A673 (cell line): ENCODE data around the gene PGBD5. TPM values are rescaled to one million over a fixed set of nuclear protein-coding genes. Genes with fewer than 3 reads are reported as not detected.

Experiments used
- BruUV-seq: library from RNA; stranded (reverse); fragments of 400-500 nt; replicated peaks from 2 replicates; lab custom pipeline; 2021; lab: Mats Ljungman, UMichigan
- CTCF ChIA-PET: fragments of 300-600 bp; sonication (Branson Sonifier 250); formaldehyde crosslinking; loops from one replicate; lab custom pipeline; 2022; ENCODE audit warnings: antibody characterized with exemption; lab: Charles Lee
- POLR2A ChIA-PET: fragments of 300-600 bp; sonication (Branson Sonifier 250); formaldehyde crosslinking; loops from one replicate; lab custom pipeline; 2022; ENCODE audit warnings: antibody characterized with exemption; ENCODE audit not compliant: low non-redundant PET; lab: Charles Lee
- DNase-seq: peaks from one replicate; pipeline ENCODE4 v3.0.0-alpha.2; 2015; ENCODE audit warnings: low spot score
- H3K27ac ChIP-seq: fragments of 200-600 bp; sonication (generic); 2 replicates; pipeline ENCODE4 v1.5.1; 2016; ENCODE audit warnings: mixed run types, low read depth, mild to moderate bottlenecking, mixed read lengths, antibody characterized with exemption, low read length; ENCODE audit not compliant: poor library complexity, severe bottlenecking
- H3K27me3 ChIP-seq: fragments of 200-600 bp; sonication (generic); replicated peaks from 2 replicates; pipeline ENCODE4 v1.6.1; 2017; ENCODE audit warnings: mixed run types, low read depth, mild to moderate bottlenecking, mixed read lengths, antibody characterized with exemption, low read length; ENCODE audit not compliant: insufficient read depth, poor library complexity
- H3K36me3 ChIP-seq: fragments of 200-600 bp; sonication (generic); 2 replicates; pipeline ENCODE4 v1.6.1; 2016; ENCODE audit warnings: mixed run types, mild to moderate bottlenecking, mixed read lengths, antibody characterized with exemption, low read length; ENCODE audit not compliant: insufficient read depth, poor library complexity, severe bottlenecking
- H3K4me1 ChIP-seq: fragments of 200-600 bp; sonication (generic); 2 replicates; pipeline ENCODE4 v1.6.1; 2017; ENCODE audit warnings: mixed run types, mild to moderate bottlenecking, mixed read lengths, antibody characterized with exemption, low read length; ENCODE audit not compliant: insufficient read depth, poor library complexity, severe bottlenecking
- H3K4me3 ChIP-seq: fragments of 200-600 bp; sonication (generic); 2 replicates; pipeline ENCODE4 v1.5.1; 2016; ENCODE audit warnings: low read depth, mixed run types, mild to moderate bottlenecking, mixed read lengths, low read length; ENCODE audit not compliant: poor library complexity, severe bottlenecking
- H3K9me3 ChIP-seq: fragments of 200-600 bp; sonication (generic); 2 replicates; pipeline ENCODE4 v1.6.1; 2016; ENCODE audit warnings: mixed run types, low read depth, mild to moderate bottlenecking, mixed read lengths, antibody characterized with exemption, low read length; ENCODE audit not compliant: poor library complexity, severe bottlenecking
- CTCF ChIP-seq: fragments of 300-800, 200-600 bp; sonication (generic); conservative IDR thresholded peaks from 2 replicates; pipeline ENCODE4 v1.5.1; 2017; ENCODE audit warnings: low read depth, mild to moderate bottlenecking, antibody characterized with exemption, low read length, moderate library complexity, mixed read lengths
- EZH2 ChIP-seq: fragments of 200-600 bp; sonication (generic); IDR thresholded peaks from 2 replicates; pipeline ENCODE4 v1.6.1; 2017; ENCODE audit warnings: borderline replicate concordance, low read depth, mild to moderate bottlenecking, mixed read lengths, antibody characterized with exemption, low read length; ENCODE audit not compliant: poor library complexity, severe bottlenecking
- intact Hi-C: fragments of 100-400 bp; cut with micrococcal nuclease; formaldehyde crosslinking; loops from one replicate; pipeline ENCODE4 v1.10.0; 2022; ENCODE audit not compliant: unreplicated experiment
- total RNA-seq: library from RNA; stranded (reverse); gene quantifications from 2 replicates; pipeline ENCODE4 v1.2.3, GENCODE V29; 2021

PGBD5 gene
- total RNA-seq, 1 experiment from 2014 or later: 0.52 TPM

GRCh38 chr1:230281556-230281955 lies 144.6 kb downstream of the PGBD5 start:
- H3K9me3 ChIP-seq: no peaks in the 10 kb centered on the region
- CTCF ChIA-PET: interaction anchor here (0.7 kb wide), 1 partner anchor 232 kb away, joined by 3 read pairs; no protein-coding TSS in a partner anchor
- peaks cover 25% of the 10 kb centered on the region for H3K4me1 ChIP-seq
- no peak overlapping the region for H3K27ac ChIP-seq
- no peak overlapping the region for H3K4me3 ChIP-seq
- H3K27me3 ChIP-seq: no peaks in the 10 kb centered on the region
- intact Hi-C loops: no loop called here
- TF ChIP-seq EZH2 (no peak), CTCF (no peak)
- DNase-seq: no peak
- no TSS peak for BruUV-seq
- peaks cover 7% of the 10 kb centered on the region for H3K36me3 ChIP-seq
- POLR2A ChIA-PET: no interaction called here

- Histone ChIP-seq H3K27me3 (no peaks in the 10 kb centered on the region), H3K9me3 (no peaks in the 10 kb centered on the region), H3K36me3 (peaks cover 9% of the 10 kb centered on the region), H3K27ac (no peak overlapping the region), H3K4me3 (no peak overlapping the region), H3K4me1 (peaks cover 28% of the 10 kb centered on the region)
- POLR2A ChIA-PET: no interaction called here
- no peak for DNase-seq
- TF ChIP-seq CTCF: no peak
- no peak for TF ChIP-seq EZH2
- no TSS peak for BruUV-seq
- intact Hi-C loops: no loop called here
- CTCF ChIA-PET: interaction anchor here (1.0 kb wide), 1 partner anchor 72 kb away, joined by 3 read pairs; no protein-coding TSS in a partner anchor
These were observed 145.2 kb downstream of the PGBD5 start for GRCh38 chr1:230280906-230281413.

GRCh38 chr1:230280054-230280795 lies 145.9 kb downstream of the PGBD5 start:
- CTCF ChIA-PET: interaction anchor here (1.0 kb wide), 1 partner anchor 71 kb away, joined by 3 read pairs; no protein-coding TSS in a partner anchor
- Histone ChIP-seq H3K4me1 (peaks cover 28% of the 10 kb centered on the region), H3K4me3 (no peak overlapping the region), H3K27ac (no peak overlapping the region), H3K9me3 (no peaks in the 10 kb centered on the region), H3K27me3 (no peaks in the 10 kb centered on the region), H3K36me3 (peaks cover 15% of the 10 kb centered on the region)
- intact Hi-C loops: no loop called here
- TF ChIP-seq CTCF (peak; percentile 40), EZH2 (no peak)
- DNase-seq: no peak
- no TSS peak for BruUV-seq
- POLR2A ChIA-PET: no interaction called here
